H1 (cell line): ENCODE results near the gene SPTSSA. TPM values are rescaled to one million over a fixed set of nuclear protein-coding genes. Genes with fewer than 3 reads are reported as not detected.

ENCODE experiments used
- BRCA1 ChIP-seq: IDR thresholded peaks from 2 replicates; pipeline ENCODE4 v1.6.1; 2012; ENCODE audit warnings: low read depth, low read length, improper control_type of control experiment
- NRF1 ChIP-seq: IDR thresholded peaks from 2 replicates; pipeline ENCODE4 v1.6.1; 2011; ENCODE audit warnings: mild to moderate bottlenecking, low read depth, low read length, improper control_type of control experiment
- RAD21 ChIP-seq, 2 experiments: IDR thresholded peaks in 1 of 2; conservative IDR thresholded peaks in 1 of 2; 2 replicates each; pipeline ENCODE4 v1.6.1; 2011; ENCODE audit warnings: low read depth in 2 of 2, low read length in 2 of 2, improper control_type of control experiment in 1 of 2, inconsistent platforms in 1 of 2, mild to moderate bottlenecking in 1 of 2, moderate library complexity in 1 of 2
- SP2 ChIP-seq: IDR thresholded peaks from 2 replicates; pipeline ENCODE4 v1.6.1; 2012; ENCODE audit warnings: mild to moderate bottlenecking, low read length, inconsistent platforms
- polyA plus RNA-seq, 7 experiments: library from polyadenylated mRNA; depleted of rRNA in 3 of 7; stranded (reverse) in 5 of 7; unstranded in 2 of 7; fragments of >200 nt in 5 of 7; fragments of 200-250 nt in 2 of 7; gene quantifications; 1 replicate in 5 of 7; 2 replicates in 1 of 7; 4 replicates in 1 of 7; pipeline versions ENCODE4 v1.2.1 to v1.2.3, GENCODE V29; 2011 to 2013; ENCODE audit warnings: missing spikeins in 2 of 7, mixed read lengths in 2 of 7
- total RNA-seq: library from RNA; stranded (reverse); fragmentation: NEBNext Ultra II Directional; extraction: Animal tissue kit (Norgen Biotek cat#: 25700); gene quantifications from 2 replicates; pipeline ENCODE4 v1.2.1, GENCODE V29; 2021
- TF ChIP-seq, protein P1 (sequence below), 3 experiments: IDR thresholded peaks; 1 replicate in 2 of 3; 2 replicates in 1 of 3; pipeline versions ENCODE4 v1.5.1 to v1.6.1; 2011; ENCODE audit warnings: low read length in 3 of 3, mild to moderate bottlenecking in 3 of 3, inconsistent platforms in 2 of 3, low read depth in 1 of 3, moderate library complexity in 1 of 3; ENCODE audit not compliant: insufficient read depth in 1 of 3; ENCODE audit errors: control extremely low read depth in 1 of 3

The SPTSSA gene
- total and polyA plus RNA-seq, 2 of the 8 experiments (the other 6 are each of a cell fraction or from before 2014, with no cell fraction given) = 24.9 to 28.5 TPM

DNA sequence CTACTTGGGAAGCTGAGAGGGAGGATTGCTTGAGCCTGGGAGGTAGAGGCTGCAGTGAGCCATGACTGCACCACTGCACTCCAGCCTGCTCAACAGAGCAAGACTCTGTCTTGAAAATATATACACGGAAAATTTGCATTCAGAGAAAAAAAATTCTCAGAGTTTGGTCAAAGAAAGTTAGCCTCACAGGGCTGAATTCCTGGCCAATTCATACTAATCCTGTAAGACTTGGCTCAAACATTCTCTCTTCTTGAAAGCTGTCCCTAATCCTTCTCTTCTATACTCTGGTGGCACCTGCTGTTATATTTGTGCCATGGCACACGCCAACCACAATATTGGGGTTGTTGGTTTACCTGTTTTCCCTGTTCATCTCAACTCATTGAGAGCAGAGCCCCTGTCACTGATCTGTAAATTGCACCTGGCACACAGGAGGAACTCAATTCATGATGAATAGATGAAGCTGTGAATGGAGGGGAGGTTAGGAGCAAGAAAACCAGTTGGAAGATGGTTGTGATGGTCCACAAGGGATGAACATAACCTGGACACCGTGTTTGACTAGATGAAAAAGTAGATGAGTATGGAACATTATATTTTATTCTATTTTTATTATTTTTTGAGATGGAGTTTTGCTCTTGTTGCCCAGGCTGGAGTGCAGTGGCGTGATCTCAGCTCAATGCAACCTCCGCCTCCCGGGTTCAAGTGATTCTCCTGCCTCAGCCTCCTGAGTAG, 36.8 kb upstream of the SPTSSA start (continued):
- TF ChIP-seq, protein P1, sequence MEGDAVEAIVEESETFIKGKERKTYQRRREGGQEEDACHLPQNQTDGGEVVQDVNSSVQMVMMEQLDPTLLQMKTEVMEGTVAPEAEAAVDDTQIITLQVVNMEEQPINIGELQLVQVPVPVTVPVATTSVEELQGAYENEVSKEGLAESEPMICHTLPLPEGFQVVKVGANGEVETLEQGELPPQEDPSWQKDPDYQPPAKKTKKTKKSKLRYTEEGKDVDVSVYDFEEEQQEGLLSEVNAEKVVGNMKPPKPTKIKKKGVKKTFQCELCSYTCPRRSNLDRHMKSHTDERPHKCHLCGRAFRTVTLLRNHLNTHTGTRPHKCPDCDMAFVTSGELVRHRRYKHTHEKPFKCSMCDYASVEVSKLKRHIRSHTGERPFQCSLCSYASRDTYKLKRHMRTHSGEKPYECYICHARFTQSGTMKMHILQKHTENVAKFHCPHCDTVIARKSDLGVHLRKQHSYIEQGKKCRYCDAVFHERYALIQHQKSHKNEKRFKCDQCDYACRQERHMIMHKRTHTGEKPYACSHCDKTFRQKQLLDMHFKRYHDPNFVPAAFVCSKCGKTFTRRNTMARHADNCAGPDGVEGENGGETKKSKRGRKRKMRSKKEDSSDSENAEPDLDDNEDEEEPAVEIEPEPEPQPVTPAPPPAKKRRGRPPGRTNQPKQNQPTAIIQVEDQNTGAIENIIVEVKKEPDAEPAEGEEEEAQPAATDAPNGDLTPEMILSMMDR (IDR thresholded peaks at IDR 0.05; ENCODE audit: control extremely low read depth in 1 of 3, insufficient read depth in 1 of 3, low read depth in 1 of 3, low read length in 3 of 3) = peak in 2 of 3 experiments; percentile 45 to 59; a peak in 2 of 4 replicates
- TF ChIP-seq BRCA1 (no peak), NRF1 (no peak), SP2 (no peak), RAD21 (IDR thresholded peaks at IDR 0.05 in 1 of 2, conservative IDR thresholded peaks at IDR 0.05 in 1 of 2; ENCODE audit: low read depth in 2 of 2, low read length in 2 of 2) (peak; percentile 70 to 78)
